ENCODE measurements around the gene BCL2. TPM values are rescaled to one million over a fixed set of nuclear protein-coding genes. Genes with fewer than 3 reads are reported as not detected.

Gene BCL2
- total RNA-seq, 1 experiment from 2014 or later: 2.5 TPM

- TF ChIP-seq REST (IDR thresholded peaks at IDR 0.05; ENCODE audit: low read depth) (no peak), CEBPB (IDR thresholded peaks at IDR 0.05; ENCODE audit: low read depth) (no peak), ATF3 (IDR thresholded peaks at IDR 0.05) (no peak), POLR2AphosphoS5 (IDR thresholded peaks at IDR 0.05; ENCODE audit: low read depth, low read length) (no peak)
These were observed 133.6 kb downstream of the BCL2 start (continued) for GRCh38 chr18:63185984-63186383.

- H3K9me3 ChIP-seq (ENCODE audit: control insufficient read depth in 1 of 2, insufficient read depth in 1 of 2, low read depth in 1 of 2, low read length in 2 of 2): no peaks in the 10 kb centered on the region
- CTCF ChIA-PET: no interaction called here
- intact Hi-C loops (cut with micrococcal nuclease): no loop called here
- no peak for TF ChIP-seq ZBTB33 (IDR thresholded peaks at IDR 0.05; ENCODE audit: extremely low read depth, insufficient replicate concordance, low read length)
- no peak for TF ChIP-seq RAD21 (IDR thresholded peaks at IDR 0.05; ENCODE audit: low read depth)
- no peak for TF ChIP-seq POLR2AphosphoS5 (IDR thresholded peaks at IDR 0.05; ENCODE audit: low read depth, low read length)
- no peak for TF ChIP-seq EGR1 (IDR thresholded peaks at IDR 0.05; ENCODE audit: low read depth)
- TF ChIP-seq EZH2 (IDR thresholded peaks at IDR 0.05): no peak
- no peak for TF ChIP-seq EZH2phosphoT487 (IDR thresholded peaks at IDR 0.05; ENCODE audit: borderline replicate concordance)
- DNase-seq (ENCODE audit: low read depth, low spot score): no peak
- no peak overlapping the region for H3K9ac ChIP-seq (ENCODE audit: low read length)
- RAD21 ChIA-PET (ENCODE audit: low non-redundant PET in 1 of 2, low total read pairs in 2 of 2, uncharacterized antibody in 2 of 2, unreplicated experiment in 2 of 2): no interaction called here
- POLR2A ChIA-PET: no interaction called here
- H3K4me3 ChIP-seq (replicated peaks in 1 of 2; ENCODE audit: low read depth in 1 of 2, low read length in 2 of 2): no peak overlapping the region
- H3K27me3 ChIP-seq (ENCODE audit: insufficient read depth, low read length): peaks cover 21% of the 10 kb centered on the region; the same call in 1 of the 2 replicates
- no peak overlapping the region for H2AFZ ChIP-seq (ENCODE audit: low read depth, low read length, poor library complexity, severe bottlenecking)
- H3K4me1 ChIP-seq (ENCODE audit: control insufficient read depth in 1 of 2, insufficient read depth in 2 of 2, low read length in 2 of 2): no peaks in the 10 kb centered on the region
- no peaks in the 10 kb centered on the region for H3K36me3 ChIP-seq (ENCODE audit: control insufficient read depth in 1 of 2, insufficient read depth in 2 of 2, low read length in 2 of 2)
- H3K4me2 ChIP-seq (ENCODE audit: low read length): no peak overlapping the region
- H3K79me2 ChIP-seq (ENCODE audit: insufficient read depth, low read length): no peaks in the 10 kb centered on the region
- ATAC-seq: no peak
- H4K20me1 ChIP-seq (ENCODE audit: insufficient read depth): no peaks in the 10 kb centered on the region
- BruUV-seq (replicated peaks): no TSS peak
- H3K9me2 ChIP-seq (ENCODE audit: insufficient read depth): no peaks in the 10 kb centered on the region
- no peak overlapping the region for H3K27ac ChIP-seq (ENCODE audit: low read depth, low read length)
These were observed 135.4 kb downstream of the BCL2 start for GRCh38 chr18:63183952-63184770.
